SU-DHL-6 (cell line): ENCODE data around the gene NPNT.

Experiments used
- H2AFZ ChIP-seq: fragments of 200-600 bp; sonication (generic); 2 replicates; pipeline ENCODE4 v1.6.1; 2014; ENCODE audit warnings: low read depth, mild to moderate bottlenecking, moderate library complexity, mixed read lengths, antibody characterized with exemption, low read length; ENCODE audit not compliant: severe bottlenecking
- H3F3A ChIP-seq: fragments of 200-600 bp; shearing (Covaris generic); 2 replicates; pipeline ENCODE4 v1.6.0; 2016; ENCODE audit warnings: antibody characterized with exemption, mild to moderate bottlenecking; ENCODE audit not compliant: insufficient read depth
- H3K27ac ChIP-seq: fragments of 200-600 bp; sonication (generic); 2 replicates; pipeline ENCODE4 v1.5.1; 2016; ENCODE audit warnings: low read depth, mild to moderate bottlenecking, low read length, moderate library complexity, mixed read lengths
- H3K27me3 ChIP-seq: fragments of 200-600 bp; sonication (generic), shearing (Covaris generic); 2 replicates; pipeline ENCODE4 v1.6.0; 2014; ENCODE audit warnings: mild to moderate bottlenecking, low read length
- H3K36me3 ChIP-seq: fragments of 200-600 bp; sonication (generic); 2 replicates; pipeline ENCODE4 v1.6.1; 2014; ENCODE audit warnings: mild to moderate bottlenecking, low read length, mixed read lengths
- H3K4me2 ChIP-seq: fragments of 300-600, 200-600 bp; shearing (Covaris generic), sonication (generic); 2 replicates; pipeline ENCODE4 v1.6.0; 2014; ENCODE audit warnings: low read length, low read depth, mild to moderate bottlenecking; ENCODE audit not compliant: poor library complexity, severe bottlenecking
- H3K4me3 ChIP-seq: fragments of 200-600 bp; sonication (generic); 2 replicates; pipeline ENCODE4 v1.5.1; 2014; ENCODE audit warnings: antibody characterized with exemption, low read length, mild to moderate bottlenecking, mixed read lengths; ENCODE audit not compliant: insufficient read depth, poor library complexity, severe bottlenecking
- H3K79me2 ChIP-seq: fragments of 200-600 bp; sonication (generic); 2 replicates; pipeline ENCODE4 v1.6.1; 2014; ENCODE audit warnings: mild to moderate bottlenecking, low read length, moderate library complexity; ENCODE audit not compliant: insufficient read depth
- H3K9ac ChIP-seq: fragments of 200-600 bp; sonication (generic); 2 replicates; pipeline ENCODE4 v1.7.0; 2014; ENCODE audit warnings: mild to moderate bottlenecking, low read length
- H3K9me2 ChIP-seq: fragments of 200-600 bp; sonication (generic); replicated peaks from 2 replicates; pipeline ENCODE4 v1.6.1; 2014; ENCODE audit warnings: low read length; ENCODE audit not compliant: insufficient read depth
- H3K9me3 ChIP-seq: fragments of 200-600 bp; sonication (generic); 2 replicates; pipeline ENCODE4 v1.6.1; 2014; ENCODE audit warnings: low read length, mixed read lengths; ENCODE audit not compliant: insufficient read depth
- H4K20me1 ChIP-seq: fragments of 200-600 bp; sonication (generic); 2 replicates; pipeline ENCODE4 v1.6.1; 2014; ENCODE audit warnings: low read depth, mild to moderate bottlenecking, antibody characterized with exemption, low read length, moderate library complexity, mixed read lengths
- EZH2phosphoT487 ChIP-seq: fragments of 200-600 bp; sonication (generic), shearing (Covaris generic); conservative IDR thresholded peaks from 2 replicates; pipeline ENCODE4 v1.6.1; 2018; ENCODE audit warnings: mild to moderate bottlenecking, antibody characterized with exemption, low read length, moderate library complexity, mixed read lengths
- TF ChIP-seq, protein P1 (sequence below): fragments of 200-600 bp; sonication (generic); IDR thresholded peaks from one replicate; pipeline ENCODE4 v1.5.1; 2017; ENCODE audit warnings: antibody characterized with exemption, mild to moderate bottlenecking, low read length, moderate library complexity; ENCODE audit not compliant: insufficient read depth, poor library complexity, severe bottlenecking

Gene NPNT

GRCh38 chr4:105969575-105969974 lies 74.3 kb downstream of the NPNT start:
- no peak overlapping the region for H3K9ac ChIP-seq
- H3K36me3 ChIP-seq: no peaks in the 10 kb centered on the region
- H2AFZ ChIP-seq: no peak overlapping the region
- no peaks in the 10 kb centered on the region for H4K20me1 ChIP-seq
- H3K4me2 ChIP-seq: no peak overlapping the region
- no peaks in the 10 kb centered on the region for H3K27me3 ChIP-seq
- H3F3A ChIP-seq: no peaks in the 10 kb centered on the region
- no peak for TF ChIP-seq EZH2phosphoT487
- TF ChIP-seq, protein P1, sequence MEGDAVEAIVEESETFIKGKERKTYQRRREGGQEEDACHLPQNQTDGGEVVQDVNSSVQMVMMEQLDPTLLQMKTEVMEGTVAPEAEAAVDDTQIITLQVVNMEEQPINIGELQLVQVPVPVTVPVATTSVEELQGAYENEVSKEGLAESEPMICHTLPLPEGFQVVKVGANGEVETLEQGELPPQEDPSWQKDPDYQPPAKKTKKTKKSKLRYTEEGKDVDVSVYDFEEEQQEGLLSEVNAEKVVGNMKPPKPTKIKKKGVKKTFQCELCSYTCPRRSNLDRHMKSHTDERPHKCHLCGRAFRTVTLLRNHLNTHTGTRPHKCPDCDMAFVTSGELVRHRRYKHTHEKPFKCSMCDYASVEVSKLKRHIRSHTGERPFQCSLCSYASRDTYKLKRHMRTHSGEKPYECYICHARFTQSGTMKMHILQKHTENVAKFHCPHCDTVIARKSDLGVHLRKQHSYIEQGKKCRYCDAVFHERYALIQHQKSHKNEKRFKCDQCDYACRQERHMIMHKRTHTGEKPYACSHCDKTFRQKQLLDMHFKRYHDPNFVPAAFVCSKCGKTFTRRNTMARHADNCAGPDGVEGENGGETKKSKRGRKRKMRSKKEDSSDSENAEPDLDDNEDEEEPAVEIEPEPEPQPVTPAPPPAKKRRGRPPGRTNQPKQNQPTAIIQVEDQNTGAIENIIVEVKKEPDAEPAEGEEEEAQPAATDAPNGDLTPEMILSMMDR: no peak
- no peaks in the 10 kb centered on the region for H3K9me3 ChIP-seq
- H3K27ac ChIP-seq: no peak overlapping the region
- H3K9me2 ChIP-seq: no peaks in the 10 kb centered on the region
- H3K79me2 ChIP-seq: no peaks in the 10 kb centered on the region
- H3K4me3 ChIP-seq: no peak overlapping the region

GRCh38 chr4:105970371-105970770 lies 75.1 kb downstream of the NPNT start:
- TF ChIP-seq EZH2phosphoT487: no peak
- TF ChIP-seq, protein P1: no peak
- Histone ChIP-seq H3K79me2 (no peaks in the 10 kb centered on the region), H3K9ac (no peak overlapping the region)

GRCh38 chr4:105971036-105971435 lies 75.8 kb downstream of the NPNT start:
- no peaks in the 10 kb centered on the region for H3F3A ChIP-seq
- no peak overlapping the region for H3K4me2 ChIP-seq
- H3K27me3 ChIP-seq: no peaks in the 10 kb centered on the region
- H3K9me2 ChIP-seq: no peaks in the 10 kb centered on the region
- no peak overlapping the region for H2AFZ ChIP-seq
- H3K9ac ChIP-seq: no peak overlapping the region
- H3K27ac ChIP-seq: no peak overlapping the region
- no peaks in the 10 kb centered on the region for H3K79me2 ChIP-seq
- no peaks in the 10 kb centered on the region for H4K20me1 ChIP-seq
- H3K36me3 ChIP-seq: no peaks in the 10 kb centered on the region
- no peaks in the 10 kb centered on the region for H3K9me3 ChIP-seq
- no peak overlapping the region for H3K4me3 ChIP-seq
- TF ChIP-seq EZH2phosphoT487: no peak
- TF ChIP-seq, protein P1: no peak

More at GRCh38 chr4:105970371-105970770, 75.1 kb downstream of the NPNT start:
- H3K4me2 ChIP-seq: no peak overlapping the region
- no peaks in the 10 kb centered on the region for H3F3A ChIP-seq
- H3K9me3 ChIP-seq: no peaks in the 10 kb centered on the region
- no peak overlapping the region for H3K4me3 ChIP-seq
- no peak overlapping the region for H3K27ac ChIP-seq
- no peak overlapping the region for H2AFZ ChIP-seq
- H4K20me1 ChIP-seq: no peaks in the 10 kb centered on the region
- H3K9me2 ChIP-seq: no peaks in the 10 kb centered on the region
- H3K27me3 ChIP-seq: no peaks in the 10 kb centered on the region
- no peaks in the 10 kb centered on the region for H3K36me3 ChIP-seq
